Measurements from ENCODE around the gene FOXO1.

DNA sequence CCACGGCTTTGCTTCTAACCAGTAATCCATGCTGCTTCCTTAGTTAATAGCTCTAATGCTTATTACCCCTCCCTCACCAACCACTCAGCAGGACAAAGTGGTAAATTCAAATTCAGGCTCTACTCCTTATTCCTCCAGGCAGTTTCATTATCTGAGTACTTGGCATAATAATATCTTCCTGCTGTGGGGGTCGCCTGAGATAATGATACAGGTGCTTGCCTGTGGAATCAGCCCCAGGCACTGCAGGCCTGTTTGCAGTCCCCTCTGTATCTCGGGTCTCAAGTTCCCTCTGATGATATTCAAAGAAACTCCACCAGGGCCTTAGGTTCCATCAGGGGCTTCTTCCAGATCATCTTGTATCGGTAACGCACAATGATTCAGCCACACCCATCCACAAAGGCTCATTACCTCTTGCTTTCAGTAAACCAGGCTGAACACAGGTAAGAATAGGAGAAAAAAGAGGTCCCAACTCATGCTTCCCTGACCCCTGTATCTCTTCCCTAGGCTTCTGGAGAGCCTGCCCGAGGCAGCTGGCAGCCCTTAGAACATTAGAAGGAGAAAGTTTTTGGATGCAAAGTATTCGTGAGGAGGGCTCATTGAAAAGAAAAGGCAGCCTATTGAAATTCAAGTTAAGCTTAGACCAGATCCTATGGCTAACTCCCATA, 14.3 kb upstream of the FOXO1 start:
- TF ChIP-seq, protein P1, sequence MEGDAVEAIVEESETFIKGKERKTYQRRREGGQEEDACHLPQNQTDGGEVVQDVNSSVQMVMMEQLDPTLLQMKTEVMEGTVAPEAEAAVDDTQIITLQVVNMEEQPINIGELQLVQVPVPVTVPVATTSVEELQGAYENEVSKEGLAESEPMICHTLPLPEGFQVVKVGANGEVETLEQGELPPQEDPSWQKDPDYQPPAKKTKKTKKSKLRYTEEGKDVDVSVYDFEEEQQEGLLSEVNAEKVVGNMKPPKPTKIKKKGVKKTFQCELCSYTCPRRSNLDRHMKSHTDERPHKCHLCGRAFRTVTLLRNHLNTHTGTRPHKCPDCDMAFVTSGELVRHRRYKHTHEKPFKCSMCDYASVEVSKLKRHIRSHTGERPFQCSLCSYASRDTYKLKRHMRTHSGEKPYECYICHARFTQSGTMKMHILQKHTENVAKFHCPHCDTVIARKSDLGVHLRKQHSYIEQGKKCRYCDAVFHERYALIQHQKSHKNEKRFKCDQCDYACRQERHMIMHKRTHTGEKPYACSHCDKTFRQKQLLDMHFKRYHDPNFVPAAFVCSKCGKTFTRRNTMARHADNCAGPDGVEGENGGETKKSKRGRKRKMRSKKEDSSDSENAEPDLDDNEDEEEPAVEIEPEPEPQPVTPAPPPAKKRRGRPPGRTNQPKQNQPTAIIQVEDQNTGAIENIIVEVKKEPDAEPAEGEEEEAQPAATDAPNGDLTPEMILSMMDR (conservative IDR thresholded peaks at IDR 0.05 in 1 of 2, IDR thresholded peaks at IDR 0.05 in 1 of 2; ENCODE audit: low read depth in 1 of 2, low read length in 2 of 2), result no peak
- no peak for TF ChIP-seq EZH2 (IDR thresholded peaks at IDR 0.05; ENCODE audit: low read length, missing control alignments)
